ENCODE results near the gene TMEM63A. TPM values are rescaled to one million over a fixed set of nuclear protein-coding genes. Genes with fewer than 3 reads are reported as not detected.

The TMEM63A gene
- total and polyA plus RNA-seq, 10 of the 15 experiments (the other 5 are each of a cell fraction or from before 2014, with no cell fraction given): 1.3 to 33.5 (median 15.2) TPM

DNA sequence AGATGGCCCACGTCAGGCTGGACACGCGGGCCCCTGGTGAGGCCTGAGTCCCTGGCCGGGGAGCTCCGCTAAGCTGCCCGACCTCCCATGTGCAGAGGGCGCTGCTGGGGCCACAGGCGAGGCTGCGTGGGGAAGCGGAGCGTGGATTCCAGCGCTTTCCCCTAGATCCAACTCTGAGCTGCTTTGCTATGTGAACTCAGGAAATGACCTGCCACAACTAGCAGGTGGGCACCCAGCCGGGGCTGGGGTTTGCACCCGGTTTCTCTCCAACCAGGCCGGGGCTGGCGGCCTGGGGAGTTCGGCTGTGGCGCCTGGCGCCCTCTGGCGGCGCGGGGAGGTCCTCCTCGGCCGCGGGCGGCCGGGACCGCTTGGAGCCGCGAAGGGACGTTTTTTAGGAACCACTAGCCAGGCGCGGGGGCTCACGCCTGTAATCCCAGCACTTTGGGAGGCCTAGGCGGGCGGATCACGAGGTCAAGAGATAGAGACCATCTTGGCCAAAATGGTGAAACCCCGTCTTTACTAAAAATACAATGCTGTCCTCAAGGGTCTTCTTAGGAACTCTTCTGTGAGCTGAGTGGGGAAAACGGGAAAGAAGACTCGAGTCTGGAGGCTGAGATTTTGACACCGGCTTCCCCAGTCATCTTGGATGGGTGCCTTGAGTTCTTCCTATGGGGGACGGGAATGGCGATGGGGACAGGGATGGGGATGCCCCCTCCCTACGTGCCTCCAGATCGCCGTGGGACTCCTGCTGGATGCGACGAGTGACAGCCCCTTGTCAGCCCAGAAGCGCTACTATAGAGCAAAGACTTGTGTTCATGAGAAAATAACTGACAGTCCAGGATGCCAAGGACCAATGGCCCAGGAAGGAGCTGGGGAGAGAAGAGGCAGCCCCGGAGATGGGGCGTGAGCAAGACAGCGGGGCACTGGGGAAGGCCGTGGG is 29.3 kb upstream of the TMEM63A start (continued):
- TF ChIP-seq, protein P1, sequence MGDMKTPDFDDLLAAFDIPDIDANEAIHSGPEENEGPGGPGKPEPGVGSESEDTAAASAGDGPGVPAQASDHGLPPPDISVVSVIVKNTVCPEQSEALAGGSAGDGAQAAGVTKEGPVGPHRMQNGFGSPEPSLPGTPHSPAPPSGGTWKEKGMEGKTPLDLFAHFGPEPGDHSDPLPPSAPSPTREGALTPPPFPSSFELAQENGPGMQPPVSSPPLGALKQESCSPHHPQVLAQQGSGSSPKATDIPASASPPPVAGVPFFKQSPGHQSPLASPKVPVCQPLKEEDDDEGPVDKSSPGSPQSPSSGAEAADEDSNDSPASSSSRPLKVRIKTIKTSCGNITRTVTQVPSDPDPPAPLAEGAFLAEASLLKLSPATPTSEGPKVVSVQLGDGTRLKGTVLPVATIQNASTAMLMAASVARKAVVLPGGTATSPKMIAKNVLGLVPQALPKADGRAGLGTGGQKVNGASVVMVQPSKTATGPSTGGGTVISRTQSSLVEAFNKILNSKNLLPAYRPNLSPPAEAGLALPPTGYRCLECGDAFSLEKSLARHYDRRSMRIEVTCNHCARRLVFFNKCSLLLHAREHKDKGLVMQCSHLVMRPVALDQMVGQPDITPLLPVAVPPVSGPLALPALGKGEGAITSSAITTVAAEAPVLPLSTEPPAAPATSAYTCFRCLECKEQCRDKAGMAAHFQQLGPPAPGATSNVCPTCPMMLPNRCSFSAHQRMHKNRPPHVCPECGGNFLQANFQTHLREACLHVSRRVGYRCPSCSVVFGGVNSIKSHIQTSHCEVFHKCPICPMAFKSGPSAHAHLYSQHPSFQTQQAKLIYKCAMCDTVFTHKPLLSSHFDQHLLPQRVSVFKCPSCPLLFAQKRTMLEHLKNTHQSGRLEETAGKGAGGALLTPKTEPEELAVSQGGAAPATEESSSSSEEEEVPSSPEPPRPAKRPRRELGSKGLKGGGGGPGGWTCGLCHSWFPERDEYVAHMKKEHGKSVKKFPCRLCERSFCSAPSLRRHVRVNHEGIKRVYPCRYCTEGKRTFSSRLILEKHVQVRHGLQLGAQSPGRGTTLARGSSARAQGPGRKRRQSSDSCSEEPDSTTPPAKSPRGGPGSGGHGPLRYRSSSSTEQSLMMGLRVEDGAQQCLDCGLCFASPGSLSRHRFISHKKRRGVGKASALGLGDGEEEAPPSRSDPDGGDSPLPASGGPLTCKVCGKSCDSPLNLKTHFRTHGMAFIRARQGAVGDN (IDR thresholded peaks at IDR 0.05): no peak
- TF ChIP-seq LARP7 (IDR thresholded peaks at IDR 0.05): peak; percentile 37; the same call in 1 of the 2 replicates
- TF ChIP-seq TCF12 (IDR thresholded peaks at IDR 0.05; ENCODE audit: low read depth, low read length): 0 out of 2 replicates have a peak, but pooled peaks have one; percentile 18
- peak; percentile 53; the same call in 1 of the 2 replicates for TF ChIP-seq SMARCA5 (IDR thresholded peaks at IDR 0.05)
- TF ChIP-seq TARDBP (IDR thresholded peaks at IDR 0.05; ENCODE audit: borderline replicate concordance): no peak
- TF ChIP-seq SMC3 (IDR thresholded peaks at IDR 0.05; ENCODE audit: borderline replicate concordance, low read length): peak; percentile 84
- TF ChIP-seq, protein P2, sequence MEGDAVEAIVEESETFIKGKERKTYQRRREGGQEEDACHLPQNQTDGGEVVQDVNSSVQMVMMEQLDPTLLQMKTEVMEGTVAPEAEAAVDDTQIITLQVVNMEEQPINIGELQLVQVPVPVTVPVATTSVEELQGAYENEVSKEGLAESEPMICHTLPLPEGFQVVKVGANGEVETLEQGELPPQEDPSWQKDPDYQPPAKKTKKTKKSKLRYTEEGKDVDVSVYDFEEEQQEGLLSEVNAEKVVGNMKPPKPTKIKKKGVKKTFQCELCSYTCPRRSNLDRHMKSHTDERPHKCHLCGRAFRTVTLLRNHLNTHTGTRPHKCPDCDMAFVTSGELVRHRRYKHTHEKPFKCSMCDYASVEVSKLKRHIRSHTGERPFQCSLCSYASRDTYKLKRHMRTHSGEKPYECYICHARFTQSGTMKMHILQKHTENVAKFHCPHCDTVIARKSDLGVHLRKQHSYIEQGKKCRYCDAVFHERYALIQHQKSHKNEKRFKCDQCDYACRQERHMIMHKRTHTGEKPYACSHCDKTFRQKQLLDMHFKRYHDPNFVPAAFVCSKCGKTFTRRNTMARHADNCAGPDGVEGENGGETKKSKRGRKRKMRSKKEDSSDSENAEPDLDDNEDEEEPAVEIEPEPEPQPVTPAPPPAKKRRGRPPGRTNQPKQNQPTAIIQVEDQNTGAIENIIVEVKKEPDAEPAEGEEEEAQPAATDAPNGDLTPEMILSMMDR (IDR thresholded peaks at IDR 0.05 in 2 of 3, conservative IDR thresholded peaks at IDR 0.05 in 1 of 3; ENCODE audit: control insufficient read depth in 2 of 3, extremely low read depth in 1 of 3, insufficient read depth in 1 of 3, low read depth in 3 of 3, low read length in 3 of 3): peak; percentile 78 to 81 (median 78)
